DND-41 (cell line): ENCODE results near the gene PTPRA.

ENCODE experiments used
- ATAC-seq: fragments of 200-7000 bp; cut with Tn5 transposase; 3 replicates; pipeline ENCODE4 v1.9.1; 2021; ENCODE audit warnings: low read depth; ENCODE audit not compliant: insufficient read depth
- DNase-seq: peaks from one replicate; pipeline ENCODE4 v3.0.0-alpha.2; 2020
- H2AFZ ChIP-seq: 2 replicates; pipeline ENCODE4 v1.6.0; 2012; ENCODE audit warnings: low read depth, low read length
- H3K27ac ChIP-seq: 2 replicates; pipeline ENCODE4 v1.5.1; 2012; ENCODE audit warnings: low read length, inconsistent platforms
- H3K27me3 ChIP-seq: fragments of 200-600 bp; sonication (generic); 2 replicates; pipeline ENCODE4 v1.6.0; 2012; ENCODE audit warnings: low read length, mild to moderate bottlenecking, inconsistent platforms; ENCODE audit not compliant: insufficient read depth, poor library complexity
- H3K36me3 ChIP-seq: 2 replicates; pipeline ENCODE4 v1.5.1; 2012; ENCODE audit warnings: low read length, inconsistent platforms; ENCODE audit not compliant: insufficient read depth
- H3K4me1 ChIP-seq: 2 replicates; pipeline ENCODE4 v1.5.1; 2012; ENCODE audit warnings: mild to moderate bottlenecking, low read length; ENCODE audit not compliant: insufficient read depth
- H3K4me2 ChIP-seq: 2 replicates; pipeline ENCODE4 v1.6.0; 2012; ENCODE audit warnings: mild to moderate bottlenecking, moderate library complexity, low read length, inconsistent platforms; ENCODE audit not compliant: insufficient read depth
- H3K4me3 ChIP-seq, 2 experiments: fragments of 200-600 bp in 1 of 2; shearing (Covaris generic) in 1 of 2; 2 replicates each; pipeline ENCODE4 v1.5.1; 2012 to 2016; ENCODE audit warnings: inconsistent platforms in 2 of 2, low read length in 2 of 2, mild to moderate bottlenecking in 2 of 2, low read depth in 1 of 2, moderate library complexity in 1 of 2
- H3K79me2 ChIP-seq: 2 replicates; pipeline ENCODE4 v1.6.0; 2012; ENCODE audit warnings: low read length, inconsistent platforms; ENCODE audit not compliant: insufficient read depth
- H3K9ac ChIP-seq: 2 replicates; pipeline ENCODE4 v1.6.0; 2012; ENCODE audit warnings: low read depth, mild to moderate bottlenecking, inconsistent platforms, low read length, moderate library complexity
- H3K9me3 ChIP-seq: 2 replicates; pipeline ENCODE4 v1.5.1; 2012; ENCODE audit warnings: low read length, moderate library complexity, mild to moderate bottlenecking, inconsistent platforms; ENCODE audit not compliant: insufficient read depth, severe bottlenecking
- H4K20me1 ChIP-seq: 2 replicates; pipeline ENCODE4 v1.6.0; 2012; ENCODE audit warnings: low read length; ENCODE audit not compliant: insufficient read depth
- CTCF ChIP-seq: IDR thresholded peaks from 2 replicates; pipeline ENCODE4 v1.5.1; 2012; ENCODE audit warnings: borderline replicate concordance, low read length, moderate library complexity, mild to moderate bottlenecking; ENCODE audit not compliant: poor library complexity, severe bottlenecking; ENCODE audit errors: extremely low read depth
- EZH2 ChIP-seq: IDR thresholded peaks from 3 replicates; pipeline ENCODE4 v1.6.1; 2012; ENCODE audit warnings: borderline replicate concordance, low read depth, mild to moderate bottlenecking, moderate library complexity, low read length, inconsistent platforms; ENCODE audit not compliant: severe bottlenecking

The PTPRA gene

DNA sequence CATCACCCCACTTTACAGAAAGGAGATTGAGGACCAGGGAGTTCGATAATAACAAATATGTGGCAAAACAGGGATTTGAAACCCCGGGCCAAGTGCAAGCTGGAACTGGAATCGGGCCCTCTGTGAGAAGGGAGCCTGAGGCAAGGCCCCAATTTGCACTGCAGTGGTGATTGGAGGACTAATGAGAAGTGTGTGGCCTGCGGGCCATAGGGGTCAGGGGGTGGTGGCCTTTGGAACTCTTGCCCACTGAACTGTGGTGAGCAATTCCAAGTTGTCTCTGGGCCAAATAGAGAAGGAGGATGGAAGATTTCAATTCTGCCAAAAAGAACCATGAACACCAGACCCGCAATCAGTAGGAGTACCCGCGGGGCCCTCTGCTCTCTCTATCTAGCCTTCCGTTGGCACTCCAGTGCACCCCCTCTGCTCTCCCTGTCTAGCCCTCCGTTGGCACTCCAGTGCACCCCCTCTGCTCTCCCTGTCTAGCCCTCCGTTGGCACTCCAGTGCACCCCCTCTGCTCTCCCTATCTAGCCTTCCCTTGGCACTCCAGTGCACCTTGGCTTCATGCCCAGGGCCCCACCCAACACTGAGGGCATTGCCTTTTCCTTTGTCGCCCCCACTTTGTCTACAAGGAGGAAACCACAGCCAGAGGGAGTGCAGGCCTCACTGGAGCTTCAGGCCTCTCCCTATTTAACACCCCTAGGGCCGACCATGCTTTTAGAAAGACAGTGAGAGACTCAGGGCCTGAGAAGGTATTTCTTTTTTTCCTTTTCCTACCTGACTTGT is 6.0 kb upstream of the PTPRA start:
- no peak for ATAC-seq
- Histone ChIP-seq H3K79me2 (no peaks in the 10 kb centered on the region), H2AFZ (no peak overlapping the region), H3K4me2 (no peak overlapping the region), H3K4me3 (no peak overlapping the region), H3K4me1 (peaks cover 7% of the 10 kb centered on the region), H3K36me3 (peaks cover 23% of the 10 kb centered on the region), H3K9ac (no peak overlapping the region), H3K9me3 (no peaks in the 10 kb centered on the region), H3K27me3 (peaks cover 23% of the 10 kb centered on the region), H3K27ac (no peak overlapping the region), H4K20me1 (peaks cover 10% of the 10 kb centered on the region)
- TF ChIP-seq CTCF, result no peak
- no peak for TF ChIP-seq EZH2
- DNase-seq, result no peak

DNA sequence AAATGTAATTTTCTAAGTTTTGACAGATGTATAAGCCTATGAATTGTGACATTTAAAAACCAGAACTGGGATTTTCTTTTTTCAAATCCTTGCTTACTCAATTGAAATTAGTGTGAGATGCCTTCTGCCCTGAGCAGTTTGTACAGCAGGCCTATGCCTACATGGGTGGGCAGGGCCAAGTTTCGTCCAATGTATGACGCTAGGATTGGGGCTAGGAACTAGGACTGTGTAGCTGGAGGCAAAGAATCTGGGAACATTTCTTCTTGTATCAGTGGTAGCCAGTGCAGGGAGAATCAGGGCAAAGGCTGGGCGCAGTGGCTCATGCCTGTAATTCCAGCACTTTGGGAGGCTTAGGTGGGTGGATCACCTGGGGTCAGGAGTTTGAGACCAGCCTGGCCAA is 3.9 kb upstream of the PTPRA start:
- no peak for ATAC-seq
- H3K4me1 ChIP-seq, result peaks cover 18% of the 10 kb centered on the region
- H3K4me2 ChIP-seq, result no peak overlapping the region
- no peak overlapping the region for H3K9ac ChIP-seq
- no peak overlapping the region for H2AFZ ChIP-seq
- TF ChIP-seq EZH2, result no peak
- no peak for TF ChIP-seq CTCF
- no peak for DNase-seq
- H3K9me3 ChIP-seq, result no peaks in the 10 kb centered on the region
- peaks cover 7% of the 10 kb centered on the region for H3K79me2 ChIP-seq
- H3K4me3 ChIP-seq, result no peak overlapping the region
- H3K27me3 ChIP-seq, result peaks cover 30% of the 10 kb centered on the region
- peaks cover 11% of the 10 kb centered on the region for H4K20me1 ChIP-seq
- no peak overlapping the region for H3K27ac ChIP-seq
- peaks cover 23% of the 10 kb centered on the region for H3K36me3 ChIP-seq

DNA sequence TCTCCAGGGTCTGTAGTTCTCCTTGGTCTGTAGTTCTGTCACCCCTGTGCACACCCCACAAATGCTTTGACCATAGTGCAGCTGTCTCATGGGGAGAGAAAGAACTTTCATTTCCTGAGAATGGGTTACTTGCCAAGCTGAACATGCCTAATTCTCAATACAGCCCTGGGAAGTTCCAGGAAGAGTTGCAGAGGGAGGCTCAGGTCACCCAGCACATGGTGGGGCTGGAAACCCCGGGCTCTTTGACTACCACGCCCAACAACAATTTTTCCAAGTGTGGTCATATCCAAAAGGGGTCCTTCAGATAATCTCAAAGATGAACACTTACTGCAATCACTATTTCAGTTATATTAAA is 2.2 kb upstream of the PTPRA start:
- no peak for ATAC-seq
- Histone ChIP-seq H4K20me1 (peaks cover 10% of the 10 kb centered on the region), H3K4me1 (peaks cover 35% of the 10 kb centered on the region), H3K27me3 (peaks cover 30% of the 10 kb centered on the region), H3K79me2 (peaks cover 24% of the 10 kb centered on the region), H3K4me2 (no peak overlapping the region), H3K36me3 (peaks cover 22% of the 10 kb centered on the region), H3K9me3 (no peaks in the 10 kb centered on the region), H3K4me3 (no peak overlapping the region), H3K27ac (no peak overlapping the region), H3K9ac (no peak overlapping the region), H2AFZ (no peak overlapping the region)
- no peak for DNase-seq
- TF ChIP-seq EZH2 (no peak), CTCF (no peak)
